ENCODE measurements around the gene SHROOM1. TPM values are rescaled to one million over a fixed set of nuclear protein-coding genes. Genes with fewer than 3 reads are reported as not detected.

SHROOM1 gene
- total and polyA plus RNA-seq, 12 donors = 1.3 to 18.3 (median 5.3) TPM

DNA sequence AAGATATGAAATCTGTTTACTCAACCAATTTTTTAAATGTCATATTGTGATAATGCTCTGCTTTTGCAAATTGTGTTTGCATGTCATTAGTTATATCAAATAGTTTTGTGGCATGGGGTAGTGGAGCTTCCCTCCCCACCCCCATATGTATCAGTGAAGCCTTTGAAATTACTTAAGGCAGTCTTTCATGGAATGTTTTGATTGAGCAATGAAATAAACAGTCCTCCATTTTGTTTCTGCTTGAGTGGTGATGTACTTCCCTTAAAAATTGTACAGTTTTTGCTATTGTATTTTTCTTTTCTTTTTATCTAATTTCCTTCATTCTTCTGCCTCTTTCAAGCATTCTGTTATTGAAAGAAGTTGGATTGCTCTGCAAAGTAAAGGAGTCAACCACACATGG is 13.9 kb downstream of the SHROOM1 start:
- intact Hi-C loops (cut with DNase I) = loop anchor here in 1 of 2 donors (10.0 kb wide), 1 partner anchor 432 kb away; no protein-coding TSS in a partner anchor
- Histone ChIP-seq H3K27me3 (peaks cover 9% of the 10 kb centered on the region), H3K27ac (no peak overlapping the region), H3K4me3 (no peak overlapping the region), H3K9me3 (replicated peaks in 1 of 3) (no peaks in the 10 kb centered on the region), H3K4me1 (replicated peaks in 1 of 2) (peaks cover 3 to 9% of the 10 kb centered on the region in 2 donors), H3K36me3 (replicated peaks in 1 of 2) (no peaks in the 10 kb centered on the region)
- TF ChIP-seq, protein P1, sequence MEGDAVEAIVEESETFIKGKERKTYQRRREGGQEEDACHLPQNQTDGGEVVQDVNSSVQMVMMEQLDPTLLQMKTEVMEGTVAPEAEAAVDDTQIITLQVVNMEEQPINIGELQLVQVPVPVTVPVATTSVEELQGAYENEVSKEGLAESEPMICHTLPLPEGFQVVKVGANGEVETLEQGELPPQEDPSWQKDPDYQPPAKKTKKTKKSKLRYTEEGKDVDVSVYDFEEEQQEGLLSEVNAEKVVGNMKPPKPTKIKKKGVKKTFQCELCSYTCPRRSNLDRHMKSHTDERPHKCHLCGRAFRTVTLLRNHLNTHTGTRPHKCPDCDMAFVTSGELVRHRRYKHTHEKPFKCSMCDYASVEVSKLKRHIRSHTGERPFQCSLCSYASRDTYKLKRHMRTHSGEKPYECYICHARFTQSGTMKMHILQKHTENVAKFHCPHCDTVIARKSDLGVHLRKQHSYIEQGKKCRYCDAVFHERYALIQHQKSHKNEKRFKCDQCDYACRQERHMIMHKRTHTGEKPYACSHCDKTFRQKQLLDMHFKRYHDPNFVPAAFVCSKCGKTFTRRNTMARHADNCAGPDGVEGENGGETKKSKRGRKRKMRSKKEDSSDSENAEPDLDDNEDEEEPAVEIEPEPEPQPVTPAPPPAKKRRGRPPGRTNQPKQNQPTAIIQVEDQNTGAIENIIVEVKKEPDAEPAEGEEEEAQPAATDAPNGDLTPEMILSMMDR (IDR thresholded peaks at IDR 0.05) = no peak
- no peak for TF ChIP-seq POLR2A (IDR thresholded peaks at IDR 0.05)
- DNase-seq = no peak

GRCh38 chr5:132816083-132816482 is 14.4 kb downstream of the SHROOM1 start:
- H3K4me1 ChIP-seq (replicated peaks in 1 of 2) = peaks cover 3 to 9% of the 10 kb centered on the region in 2 donors
- no peak for DNase-seq
- intact Hi-C loops (cut with DNase I) = loop anchor here in 1 of 2 donors (10.0 kb wide), 1 partner anchor 431 kb away; no protein-coding TSS in a partner anchor
- TF ChIP-seq, protein P1 (IDR thresholded peaks at IDR 0.05) = no peak
- no peak for TF ChIP-seq POLR2A (IDR thresholded peaks at IDR 0.05)
- no peak overlapping the region for H3K27ac ChIP-seq
- H3K9me3 ChIP-seq (replicated peaks in 1 of 3) = no peaks in the 10 kb centered on the region
- H3K4me3 ChIP-seq = no peak overlapping the region
- H3K36me3 ChIP-seq (replicated peaks in 1 of 2) = no peaks in the 10 kb centered on the region
- WGBS, 4 donors = 84 to 89% (median 86%) methylated on average over 2 of the region's 2 CpGs
- H3K27me3 ChIP-seq = peaks cover 14% of the 10 kb centered on the region

DNA sequence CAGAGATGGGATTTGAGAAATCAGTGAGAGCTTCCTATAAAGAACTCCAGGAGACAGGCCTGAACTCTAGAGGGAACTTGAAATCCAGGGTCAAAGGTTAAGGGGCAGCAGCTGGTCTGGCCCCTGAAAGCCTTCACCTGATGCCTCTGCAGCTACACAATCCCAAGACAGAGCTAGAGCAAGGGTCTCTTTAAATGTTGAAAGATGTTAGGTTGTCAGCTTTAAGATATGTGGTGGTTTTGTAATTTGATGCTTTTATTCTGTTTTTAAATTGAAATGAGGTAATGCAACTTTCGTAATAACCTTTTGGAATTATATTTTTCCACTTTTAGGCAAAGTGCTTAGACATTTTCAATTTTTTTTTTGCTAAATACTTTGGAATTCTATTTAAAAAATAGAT is 15.0 kb downstream of the SHROOM1 start:
- intact Hi-C loops (cut with DNase I) = loop anchor here in 1 of 2 donors (10.0 kb wide), 1 partner anchor 431 kb away; no protein-coding TSS in a partner anchor
- 86 to 97% (median 93%) methylated on average over 1 of the region's 1 CpG for WGBS, 4 donors

GRCh38 chr5:132814503-132815294 is 15.7 kb downstream of the SHROOM1 start:
- H3K4me3 ChIP-seq = peak overlapping the region in 1 of 4 donors; percentile 46
- peaks cover 3 to 9% of the 10 kb centered on the region in 2 donors for H3K4me1 ChIP-seq (replicated peaks in 1 of 2)
- 62 to 84% (median 67%) methylated on average over 34 to 81 of the region's 81 CpGs for WGBS, 4 donors
- peak in 1 of 7 donors; percentile 50 for DNase-seq
- intact Hi-C loops (cut with DNase I) = loop anchor here in 1 of 2 donors (10.0 kb wide), 1 partner anchor 430 kb away; no protein-coding TSS in a partner anchor
- TF ChIP-seq, protein P1 (IDR thresholded peaks at IDR 0.05) = no peak
- TF ChIP-seq POLR2A (IDR thresholded peaks at IDR 0.05) = no peak
- H3K9me3 ChIP-seq (replicated peaks in 1 of 3) = no peaks in the 10 kb centered on the region
- no peaks in the 10 kb centered on the region for H3K36me3 ChIP-seq (replicated peaks in 1 of 2)
- peak overlapping the region in 1 of 5 donors; percentile 56 for H3K27ac ChIP-seq
- H3K27me3 ChIP-seq = peaks cover 15% of the 10 kb centered on the region

More for the DNA sequence above, 15.0 kb downstream of the SHROOM1 start:
- H3K27ac ChIP-seq = no peak overlapping the region
- peaks cover 15% of the 10 kb centered on the region for H3K27me3 ChIP-seq
- TF ChIP-seq POLR2A (IDR thresholded peaks at IDR 0.05) = no peak
- TF ChIP-seq, protein P1 (IDR thresholded peaks at IDR 0.05) = no peak
- peaks cover 3 to 9% of the 10 kb centered on the region in 2 donors for H3K4me1 ChIP-seq (replicated peaks in 1 of 2)
- H3K9me3 ChIP-seq (replicated peaks in 1 of 3) = no peaks in the 10 kb centered on the region
- H3K36me3 ChIP-seq (replicated peaks in 1 of 2) = no peaks in the 10 kb centered on the region
- no peak for DNase-seq
- H3K4me3 ChIP-seq = no peak overlapping the region
